PFSK-1 (cell line): ENCODE data around the gene PRSS21.

Source experiments
- POLR2AphosphoS5 ChIP-seq: IDR thresholded peaks from 2 replicates; pipeline ENCODE4 v1.6.1; 2012; ENCODE audit warnings: low read depth, mild to moderate bottlenecking, control low read depth, low read length, moderate library complexity
- SIN3A ChIP-seq: IDR thresholded peaks from 2 replicates; pipeline ENCODE4 v1.6.1; 2012; ENCODE audit warnings: mild to moderate bottlenecking, low read length, moderate library complexity, borderline replicate concordance; ENCODE audit not compliant: insufficient read depth
- TF ChIP-seq, protein P1 (sequence below), 2 experiments: IDR thresholded peaks; 2 replicates each; pipeline versions ENCODE4 v1.6.1 to v1.8.0; 2011 to 2012; ENCODE audit warnings: low read depth in 2 of 2, low read length in 2 of 2, control low read depth in 1 of 2, inconsistent platforms in 1 of 2, mild to moderate bottlenecking in 1 of 2, moderate library complexity in 1 of 2; ENCODE audit not compliant: insufficient read depth in 1 of 2

DNA sequence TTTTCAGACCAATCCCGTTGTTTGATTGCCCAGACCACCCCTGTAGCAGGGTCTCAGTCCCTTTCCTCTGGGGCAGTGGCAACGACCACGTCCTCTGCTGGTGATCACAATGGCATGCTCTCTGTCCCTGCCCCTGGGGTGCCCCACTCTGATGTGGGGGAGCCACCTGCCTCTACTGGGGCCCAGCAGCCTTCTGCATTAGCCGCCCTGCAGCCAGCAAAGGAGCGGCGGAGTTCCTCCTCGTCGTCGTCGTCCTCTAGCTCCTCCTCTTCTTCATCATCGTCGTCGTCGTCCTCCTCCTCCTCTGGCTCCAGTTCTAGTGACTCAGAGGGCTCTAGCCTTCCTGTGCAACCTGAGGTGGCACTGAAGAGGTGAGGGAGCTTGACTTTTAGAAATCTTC is 49.1 kb upstream of the PRSS21 start:
- 0 out of 2 replicates have a peak, but pooled peaks have one; percentile 11 for TF ChIP-seq POLR2AphosphoS5
- TF ChIP-seq, protein P1, sequence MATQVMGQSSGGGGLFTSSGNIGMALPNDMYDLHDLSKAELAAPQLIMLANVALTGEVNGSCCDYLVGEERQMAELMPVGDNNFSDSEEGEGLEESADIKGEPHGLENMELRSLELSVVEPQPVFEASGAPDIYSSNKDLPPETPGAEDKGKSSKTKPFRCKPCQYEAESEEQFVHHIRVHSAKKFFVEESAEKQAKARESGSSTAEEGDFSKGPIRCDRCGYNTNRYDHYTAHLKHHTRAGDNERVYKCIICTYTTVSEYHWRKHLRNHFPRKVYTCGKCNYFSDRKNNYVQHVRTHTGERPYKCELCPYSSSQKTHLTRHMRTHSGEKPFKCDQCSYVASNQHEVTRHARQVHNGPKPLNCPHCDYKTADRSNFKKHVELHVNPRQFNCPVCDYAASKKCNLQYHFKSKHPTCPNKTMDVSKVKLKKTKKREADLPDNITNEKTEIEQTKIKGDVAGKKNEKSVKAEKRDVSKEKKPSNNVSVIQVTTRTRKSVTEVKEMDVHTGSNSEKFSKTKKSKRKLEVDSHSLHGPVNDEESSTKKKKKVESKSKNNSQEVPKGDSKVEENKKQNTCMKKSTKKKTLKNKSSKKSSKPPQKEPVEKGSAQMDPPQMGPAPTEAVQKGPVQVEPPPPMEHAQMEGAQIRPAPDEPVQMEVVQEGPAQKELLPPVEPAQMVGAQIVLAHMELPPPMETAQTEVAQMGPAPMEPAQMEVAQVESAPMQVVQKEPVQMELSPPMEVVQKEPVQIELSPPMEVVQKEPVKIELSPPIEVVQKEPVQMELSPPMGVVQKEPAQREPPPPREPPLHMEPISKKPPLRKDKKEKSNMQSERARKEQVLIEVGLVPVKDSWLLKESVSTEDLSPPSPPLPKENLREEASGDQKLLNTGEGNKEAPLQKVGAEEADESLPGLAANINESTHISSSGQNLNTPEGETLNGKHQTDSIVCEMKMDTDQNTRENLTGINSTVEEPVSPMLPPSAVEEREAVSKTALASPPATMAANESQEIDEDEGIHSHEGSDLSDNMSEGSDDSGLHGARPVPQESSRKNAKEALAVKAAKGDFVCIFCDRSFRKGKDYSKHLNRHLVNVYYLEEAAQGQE (IDR thresholded peaks at IDR 0.05; ENCODE audit: insufficient read depth in 1 of 2, low read depth in 2 of 2, low read length in 2 of 2) = no peak
- TF ChIP-seq SIN3A = no peak
